OCI-LY3 (cell line): ENCODE measurements around the gene PGP.

ENCODE experiments used
- EZH2phosphoT487 ChIP-seq: fragments of 200-600 bp; shearing (Covaris generic); IDR thresholded peaks from 2 replicates; pipeline ENCODE4 v1.6.1; 2018; ENCODE audit warnings: antibody characterized with exemption, mixed run types, low read depth
- TF ChIP-seq, protein P1 (sequence below): fragments of 200-600, 300-600 bp; sonication (generic); IDR thresholded peaks from 2 replicates; pipeline ENCODE4 v1.5.1; 2014; ENCODE audit warnings: antibody characterized with exemption, low read length, low read depth

DNA sequence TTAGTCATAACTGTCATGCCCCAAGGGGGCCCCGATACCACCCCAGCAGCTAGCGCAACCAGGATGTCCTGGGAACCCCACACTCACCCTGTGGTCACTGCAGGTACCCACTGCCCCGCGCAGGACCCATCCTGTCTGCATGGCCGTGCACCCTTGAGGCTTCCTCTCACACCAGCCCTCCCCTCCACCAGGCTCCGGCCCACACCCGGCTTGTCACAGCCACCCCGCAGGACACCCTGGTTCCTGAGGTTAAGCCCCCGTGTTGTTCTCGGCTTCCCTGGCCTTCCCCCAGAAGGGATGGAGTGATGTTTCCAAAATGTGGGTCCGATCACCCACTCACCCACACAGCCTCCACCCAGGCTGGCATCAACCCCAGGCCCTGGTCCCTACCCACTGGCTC is 29.1 kb upstream of the PGP start:
- TF ChIP-seq, protein P1, sequence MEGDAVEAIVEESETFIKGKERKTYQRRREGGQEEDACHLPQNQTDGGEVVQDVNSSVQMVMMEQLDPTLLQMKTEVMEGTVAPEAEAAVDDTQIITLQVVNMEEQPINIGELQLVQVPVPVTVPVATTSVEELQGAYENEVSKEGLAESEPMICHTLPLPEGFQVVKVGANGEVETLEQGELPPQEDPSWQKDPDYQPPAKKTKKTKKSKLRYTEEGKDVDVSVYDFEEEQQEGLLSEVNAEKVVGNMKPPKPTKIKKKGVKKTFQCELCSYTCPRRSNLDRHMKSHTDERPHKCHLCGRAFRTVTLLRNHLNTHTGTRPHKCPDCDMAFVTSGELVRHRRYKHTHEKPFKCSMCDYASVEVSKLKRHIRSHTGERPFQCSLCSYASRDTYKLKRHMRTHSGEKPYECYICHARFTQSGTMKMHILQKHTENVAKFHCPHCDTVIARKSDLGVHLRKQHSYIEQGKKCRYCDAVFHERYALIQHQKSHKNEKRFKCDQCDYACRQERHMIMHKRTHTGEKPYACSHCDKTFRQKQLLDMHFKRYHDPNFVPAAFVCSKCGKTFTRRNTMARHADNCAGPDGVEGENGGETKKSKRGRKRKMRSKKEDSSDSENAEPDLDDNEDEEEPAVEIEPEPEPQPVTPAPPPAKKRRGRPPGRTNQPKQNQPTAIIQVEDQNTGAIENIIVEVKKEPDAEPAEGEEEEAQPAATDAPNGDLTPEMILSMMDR, result no peak
- TF ChIP-seq EZH2phosphoT487, result no peak
